GM18517 (cell line): ENCODE results near the gene NOTCH3.
A peak's percentile ranks its signal among the peaks of the same experiment; 100 is the strongest.

Source experiments
- ATAC-seq: cut with Tn5 transposase; IDR thresholded peaks from one replicate; pipeline ENCODE4 v1.9.1; 2021; ENCODE audit warnings: mild to moderate bottlenecking, moderate library complexity; ENCODE audit not compliant: unreplicated experiment

The NOTCH3 gene

DNA sequence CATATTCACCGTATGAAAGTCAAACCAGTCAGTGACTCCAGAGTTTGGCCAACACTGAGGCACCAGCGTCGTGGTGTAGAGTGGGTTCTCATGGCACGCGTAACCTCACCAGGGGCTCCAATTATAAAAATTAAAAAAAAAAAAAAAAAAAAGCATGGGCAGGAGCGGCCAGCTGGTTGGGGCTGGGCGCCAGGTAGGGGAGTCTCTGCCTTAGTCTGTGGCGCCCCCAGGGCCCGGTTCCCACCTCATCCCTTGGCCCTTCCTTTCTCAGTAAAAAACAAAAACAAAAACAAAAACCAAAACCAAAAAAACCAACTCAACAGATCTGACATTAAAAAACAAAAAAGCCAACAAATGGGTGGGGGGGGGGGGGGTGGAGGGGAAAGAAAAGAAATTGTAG is 36.1 kb upstream of the NOTCH3 start:
- ATAC-seq = no peak

DNA sequence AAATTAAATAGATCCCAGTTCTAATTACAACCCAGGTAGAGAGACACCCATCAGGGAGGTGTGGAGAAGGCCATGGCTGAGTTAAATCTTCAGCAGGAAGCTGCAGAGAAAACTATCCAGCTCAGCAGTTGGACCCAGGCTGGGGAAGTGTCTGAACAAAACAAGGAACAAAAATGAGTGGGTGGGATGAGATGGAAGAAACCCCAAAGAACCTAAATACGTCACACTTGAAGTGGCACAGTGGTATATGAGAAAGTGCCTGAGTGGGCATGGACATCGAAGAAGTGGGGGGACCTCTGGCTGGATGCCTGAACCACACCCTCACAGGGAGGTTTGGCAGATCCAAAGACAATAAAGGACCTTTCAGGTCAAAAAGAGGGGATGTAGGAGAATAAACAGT is 35.0 kb upstream of the NOTCH3 start:
- ATAC-seq = no peak

DNA sequence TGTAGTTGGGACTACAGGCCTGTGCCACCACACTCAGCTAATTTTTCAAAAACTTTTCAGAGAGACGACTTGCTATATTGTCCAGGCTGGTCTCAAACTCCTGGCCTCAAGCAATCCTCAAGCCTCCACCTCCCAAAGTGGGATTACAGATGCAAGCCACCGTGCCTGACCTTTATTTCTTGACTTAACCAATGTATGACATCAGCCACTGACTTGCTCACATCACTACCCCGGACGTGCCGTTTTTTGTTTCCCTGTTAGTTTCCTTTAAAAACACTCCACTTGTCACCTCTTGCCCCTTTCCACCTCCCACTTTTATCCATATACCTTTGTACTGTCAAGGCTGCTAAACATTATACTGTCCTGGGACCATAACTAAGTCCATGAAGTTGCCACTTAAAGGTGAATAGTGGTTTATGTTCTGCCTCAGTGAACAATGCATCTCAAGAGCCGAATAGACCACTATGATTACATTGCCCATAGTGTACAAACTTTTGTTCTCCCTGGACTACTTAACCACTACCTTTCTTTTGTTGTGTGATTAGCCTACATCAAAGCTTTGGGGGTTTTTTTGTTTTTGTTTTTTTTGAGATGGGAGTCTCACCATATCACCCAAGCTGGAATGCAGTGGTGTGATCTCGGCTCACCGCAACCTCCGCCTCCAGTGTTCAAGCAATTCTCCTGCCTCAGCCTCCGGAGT is 33.8 kb upstream of the NOTCH3 start:
- ATAC-seq = no peak

DNA sequence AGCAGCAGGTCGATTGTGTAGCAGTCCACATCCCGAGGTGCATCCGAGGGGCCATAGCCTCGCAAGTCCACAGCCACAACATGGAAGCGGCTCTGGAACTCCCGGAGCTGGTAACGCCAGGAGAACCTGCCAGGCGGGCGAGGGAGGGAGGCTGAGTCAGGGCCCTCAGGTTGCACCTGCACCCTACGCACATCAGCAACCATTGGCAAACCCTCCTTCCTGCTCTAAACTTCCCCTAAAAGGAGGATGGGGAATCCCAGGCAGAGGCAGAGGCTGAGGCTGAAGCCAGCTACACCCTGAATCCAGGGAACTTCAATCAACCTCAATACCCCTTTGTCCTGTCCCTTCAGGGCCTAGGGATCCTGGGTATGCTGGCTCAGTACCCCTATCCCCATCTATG is 30.5 kb upstream of the NOTCH3 start:
- ATAC-seq = no peak

DNA sequence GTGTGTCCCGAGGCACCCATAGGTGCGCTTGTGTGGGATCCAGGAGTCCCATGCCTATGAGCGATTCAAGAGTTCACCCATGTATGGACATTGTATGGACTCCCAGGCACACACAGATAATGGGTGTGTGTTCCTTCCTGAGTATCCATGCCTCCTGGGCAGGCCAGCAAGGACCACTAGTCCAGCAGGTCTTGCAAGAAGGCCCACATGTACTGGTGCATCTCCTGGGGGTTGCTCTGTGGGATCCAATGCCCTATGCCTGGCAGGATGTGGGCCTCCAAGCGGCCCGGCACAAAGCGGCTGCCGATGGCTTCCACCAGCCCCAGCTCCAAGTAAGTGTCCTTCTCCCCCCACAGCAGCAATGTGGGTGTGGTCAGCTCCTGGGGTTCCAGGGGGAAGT is 26.5 kb upstream of the NOTCH3 start:
- no peak for ATAC-seq

DNA sequence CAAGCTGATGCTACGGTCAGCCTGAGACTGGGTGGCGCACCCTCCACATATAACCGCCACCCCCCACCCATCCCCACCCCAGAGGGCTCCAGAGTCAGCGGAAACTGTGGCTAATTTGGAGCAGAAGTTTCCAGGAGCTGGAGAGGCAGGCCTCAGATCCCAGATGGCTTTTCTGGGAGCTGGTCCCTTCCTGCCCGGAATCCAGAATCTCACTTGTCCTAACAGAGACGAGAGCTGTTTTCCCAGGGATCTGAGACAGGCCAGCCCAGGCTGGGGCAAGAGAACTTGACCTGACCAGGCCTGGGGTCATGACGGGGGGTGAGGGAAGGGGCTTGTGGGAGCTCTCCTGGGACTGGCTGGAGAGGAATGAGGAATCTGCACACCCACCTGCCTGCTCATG is 25.0 kb upstream of the NOTCH3 start:
- no peak for ATAC-seq

DNA sequence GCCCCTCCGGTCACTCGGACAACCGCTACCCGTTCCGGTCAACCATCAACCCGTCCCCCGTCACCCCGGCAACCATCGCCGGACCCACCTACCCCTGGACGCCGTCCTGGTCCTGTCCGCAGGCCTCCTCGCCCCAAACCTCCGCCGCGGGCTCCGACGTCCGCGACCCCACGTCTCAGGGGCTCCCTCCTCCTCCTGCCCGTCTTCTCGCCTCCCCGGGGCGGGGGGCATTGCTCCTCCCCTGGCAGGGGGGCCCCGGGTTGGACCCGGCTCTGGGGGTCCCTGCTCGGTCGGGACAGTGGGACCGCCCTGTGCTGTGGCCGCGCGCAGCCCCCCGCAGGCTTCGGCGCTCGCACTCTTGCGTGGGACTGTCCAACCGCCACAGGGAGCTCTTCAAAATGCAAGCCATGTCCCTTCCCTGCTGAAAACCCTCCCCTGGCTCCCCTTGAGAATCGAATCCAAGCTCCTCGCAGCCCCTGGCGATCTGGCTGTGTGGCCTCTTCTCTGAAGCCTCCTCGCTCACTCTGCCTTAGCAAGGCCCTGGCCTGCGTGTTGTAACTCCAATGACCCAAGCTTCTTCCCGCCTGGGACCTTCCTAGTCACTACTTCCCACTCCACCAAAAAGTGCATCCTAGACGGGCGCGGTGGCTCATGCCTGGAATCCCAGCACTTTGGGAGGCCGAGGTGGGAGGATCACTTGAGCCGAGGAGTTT is 23.0 kb upstream of the NOTCH3 start:
- ATAC-seq = no peak

DNA sequence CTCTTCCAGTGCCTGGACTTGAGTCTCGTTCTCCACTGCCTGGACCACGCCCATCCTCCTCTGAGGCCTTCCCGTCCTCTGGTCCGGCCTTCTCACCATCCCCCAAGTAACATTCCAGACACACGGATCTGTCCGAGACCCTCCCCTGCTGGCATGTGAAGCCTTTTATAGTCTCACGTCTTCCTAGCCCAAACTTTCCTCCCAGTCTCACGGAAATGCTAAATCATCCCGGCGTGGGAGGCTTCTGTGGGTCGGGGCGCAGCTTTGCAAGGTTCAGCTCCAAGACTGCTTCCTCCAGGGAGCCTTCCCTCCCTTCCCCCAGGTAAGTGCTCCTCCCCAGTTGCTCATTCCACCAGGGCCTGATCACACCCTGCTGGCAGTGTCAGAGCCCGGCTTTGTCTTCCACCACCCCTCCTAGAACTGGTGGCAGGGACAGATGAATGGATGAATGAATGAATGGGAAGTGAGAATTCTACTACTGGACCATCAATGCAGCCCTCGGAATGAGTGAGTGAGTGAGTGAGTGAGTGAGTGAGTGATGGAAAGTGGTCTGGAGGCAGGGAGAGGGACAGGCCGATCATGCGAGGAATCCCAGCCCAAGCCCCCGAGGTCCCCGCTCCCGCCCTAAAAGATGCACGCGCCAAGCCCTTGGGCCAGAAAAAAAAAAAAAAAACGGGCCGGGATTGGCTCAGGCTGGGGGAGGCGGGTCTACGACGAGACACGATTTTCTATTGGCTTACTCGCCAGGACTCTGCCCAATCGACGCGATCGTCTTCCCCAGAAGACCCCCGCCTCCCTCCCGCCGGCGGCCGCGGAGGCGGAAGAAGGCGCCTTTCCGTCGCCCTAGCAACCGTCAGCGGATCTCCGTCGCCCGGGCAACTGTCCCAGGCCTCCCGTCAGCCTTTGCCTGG is 22.2 kb upstream of the NOTCH3 start:
- peak; percentile 55 for ATAC-seq

DNA sequence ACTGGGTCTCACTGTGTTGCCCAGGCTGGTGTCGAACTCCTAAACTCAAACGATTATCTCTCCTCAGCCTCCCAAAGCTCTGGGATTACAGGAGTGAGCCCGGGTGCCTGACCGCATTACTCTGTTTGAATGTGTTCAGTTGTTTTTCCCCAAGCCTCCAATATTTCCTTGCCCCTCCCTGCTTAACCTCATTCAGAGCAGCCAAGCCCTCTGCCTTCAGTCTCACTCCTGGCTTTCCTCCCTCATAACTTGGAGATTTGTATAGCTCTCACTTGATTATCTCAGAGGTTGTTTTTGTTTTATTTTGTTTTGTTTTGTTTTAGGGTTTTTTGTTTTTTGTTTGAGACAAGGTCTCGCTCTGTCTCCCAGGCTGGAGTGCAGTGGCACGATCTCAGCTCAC is 20.0 kb upstream of the NOTCH3 start:
- no peak for ATAC-seq

DNA sequence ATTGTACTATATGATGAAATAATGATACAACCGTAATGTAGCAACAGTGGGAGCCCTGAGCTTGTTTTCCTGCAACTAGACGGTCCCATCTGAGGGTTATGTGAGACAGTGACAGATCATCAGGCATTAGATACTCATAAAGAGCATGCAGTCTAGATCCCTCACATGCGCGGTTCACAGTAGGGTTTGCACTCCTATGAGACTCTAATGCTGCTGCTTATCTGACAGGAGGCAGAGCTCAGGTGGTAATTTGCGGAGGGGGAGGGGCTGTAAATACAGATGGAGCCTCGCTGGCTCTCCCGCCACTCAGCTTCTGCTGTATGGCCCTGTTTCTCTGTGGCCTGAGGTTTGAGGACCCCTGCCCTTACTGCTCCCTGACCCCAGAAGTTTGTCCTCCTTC is 17.7 kb upstream of the NOTCH3 start:
- no peak for ATAC-seq

DNA sequence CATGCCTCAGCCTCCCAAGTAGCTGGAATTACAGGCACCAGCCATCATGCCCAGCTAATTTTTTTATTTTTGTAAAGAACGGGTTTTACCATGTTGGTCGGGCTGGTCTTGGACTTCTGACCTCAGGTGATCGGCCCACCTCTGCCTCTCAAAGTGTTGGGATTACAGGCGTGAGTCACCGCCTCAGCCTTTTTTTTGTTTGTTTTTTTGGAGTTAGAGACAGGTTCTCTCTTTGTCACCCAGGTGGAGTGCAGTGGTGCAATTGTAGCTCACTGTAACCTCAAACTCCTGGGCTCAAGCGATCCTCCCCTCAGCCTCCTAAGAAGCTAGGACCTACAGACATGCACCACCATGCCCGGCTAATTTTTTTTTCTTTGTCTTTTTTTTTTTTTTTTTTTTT is 15.6 kb upstream of the NOTCH3 start:
- no peak for ATAC-seq

DNA sequence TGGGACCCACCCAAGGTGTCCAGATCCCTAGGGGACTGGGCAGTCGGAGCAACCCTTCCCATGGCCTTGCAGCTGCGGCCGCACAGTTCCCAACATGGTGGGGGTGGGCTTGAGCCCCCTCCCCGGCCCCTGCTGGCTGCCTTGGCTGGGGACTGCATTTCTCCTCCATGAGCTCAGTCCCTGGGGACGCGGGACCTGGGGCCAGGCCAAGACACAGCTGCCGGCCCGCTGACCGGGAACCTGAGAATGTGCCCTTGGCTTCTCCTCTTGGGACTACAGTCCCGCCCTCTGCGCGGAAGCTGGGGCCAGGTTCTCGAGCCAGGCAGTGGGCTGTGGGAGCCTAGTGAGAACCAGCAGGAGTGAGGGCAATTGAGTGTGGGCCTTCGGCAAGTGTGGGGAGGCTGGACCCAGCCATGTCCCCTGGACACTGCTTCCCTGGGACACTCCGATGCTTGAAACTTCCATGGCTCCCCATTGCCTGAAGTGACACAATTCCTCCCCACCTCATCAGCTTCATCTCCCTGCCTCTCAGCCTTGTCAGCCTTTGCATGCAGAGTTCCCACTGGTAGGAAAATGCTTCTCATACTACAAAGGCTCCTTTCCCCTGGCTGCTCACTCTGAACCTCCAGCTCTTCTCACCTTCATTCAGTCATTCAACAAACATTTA is 13.1 kb upstream of the NOTCH3 start:
- ATAC-seq = no peak

DNA sequence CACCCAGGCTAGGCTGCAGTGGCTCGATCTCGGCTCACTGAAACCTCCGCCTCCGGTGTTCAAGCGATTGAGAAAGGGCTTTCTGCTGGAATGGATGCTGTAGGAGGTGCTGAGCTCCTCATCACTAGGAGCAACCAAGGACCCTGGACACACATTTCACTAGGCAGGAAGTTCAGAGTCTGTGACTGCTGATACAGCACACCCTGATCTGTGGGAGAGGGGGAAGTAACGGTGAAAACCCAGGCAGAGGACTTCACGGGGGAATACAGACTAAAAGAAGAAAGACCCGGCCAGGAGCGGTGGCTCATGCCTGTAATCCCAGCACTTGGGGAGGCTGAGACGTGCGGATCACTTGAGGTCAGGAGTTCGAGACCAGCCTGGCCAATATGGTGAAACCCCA is 11.9 kb upstream of the NOTCH3 start:
- ATAC-seq = no peak

DNA sequence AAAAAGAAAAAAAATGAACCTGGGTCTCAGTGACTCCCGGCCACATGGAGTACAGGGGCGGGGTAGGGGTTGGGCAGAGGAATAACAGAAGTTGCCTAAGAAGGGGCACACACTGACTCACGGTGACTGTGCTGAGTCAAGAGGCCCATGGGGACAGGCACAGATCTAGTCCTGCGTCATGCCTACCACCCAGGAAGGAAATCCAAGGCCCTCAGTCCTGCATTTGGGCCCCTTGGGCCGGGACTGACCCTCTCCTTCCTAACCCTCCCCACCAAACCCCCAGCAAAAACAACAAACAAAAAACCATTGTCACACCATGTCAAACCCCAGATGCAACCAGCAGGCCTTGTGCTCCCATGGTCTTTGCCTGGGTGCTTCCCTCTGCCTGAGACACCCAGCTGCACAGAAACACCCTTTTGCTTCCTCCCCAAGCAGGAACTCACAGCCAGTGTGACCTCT is 9.6 kb upstream of the NOTCH3 start:
- no peak for ATAC-seq

DNA sequence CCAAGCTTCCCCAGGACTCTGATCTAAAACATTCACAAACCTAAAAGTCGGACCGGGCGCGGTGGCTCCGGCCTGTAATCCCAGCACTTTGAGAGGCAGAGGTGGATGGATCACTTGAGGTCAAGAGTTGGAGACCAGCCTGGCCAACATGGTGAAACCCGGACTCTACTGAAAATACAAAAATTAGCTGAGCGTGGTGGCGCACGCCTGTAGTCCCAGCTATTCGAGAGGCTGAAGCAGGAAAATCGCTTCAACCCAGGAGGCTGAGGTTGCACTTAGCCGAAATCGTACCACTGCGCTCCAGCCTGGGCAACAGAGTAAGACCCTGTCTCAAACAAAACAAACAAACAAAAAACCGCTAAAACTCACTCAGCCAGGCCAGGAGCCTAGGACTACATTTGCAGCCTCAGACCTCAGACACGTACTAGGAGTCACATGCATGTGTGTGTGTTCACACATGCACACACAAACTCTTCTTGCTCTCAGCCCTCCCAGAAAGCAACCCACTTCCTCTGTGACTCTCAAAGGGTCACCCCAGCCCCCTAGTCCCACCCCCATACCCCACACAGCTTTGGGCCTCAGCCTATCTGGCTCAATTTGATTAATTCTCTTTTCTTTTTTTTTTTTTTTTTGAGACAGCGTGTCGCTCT is 704 bp upstream of the NOTCH3 start:
- no peak for ATAC-seq

DNA sequence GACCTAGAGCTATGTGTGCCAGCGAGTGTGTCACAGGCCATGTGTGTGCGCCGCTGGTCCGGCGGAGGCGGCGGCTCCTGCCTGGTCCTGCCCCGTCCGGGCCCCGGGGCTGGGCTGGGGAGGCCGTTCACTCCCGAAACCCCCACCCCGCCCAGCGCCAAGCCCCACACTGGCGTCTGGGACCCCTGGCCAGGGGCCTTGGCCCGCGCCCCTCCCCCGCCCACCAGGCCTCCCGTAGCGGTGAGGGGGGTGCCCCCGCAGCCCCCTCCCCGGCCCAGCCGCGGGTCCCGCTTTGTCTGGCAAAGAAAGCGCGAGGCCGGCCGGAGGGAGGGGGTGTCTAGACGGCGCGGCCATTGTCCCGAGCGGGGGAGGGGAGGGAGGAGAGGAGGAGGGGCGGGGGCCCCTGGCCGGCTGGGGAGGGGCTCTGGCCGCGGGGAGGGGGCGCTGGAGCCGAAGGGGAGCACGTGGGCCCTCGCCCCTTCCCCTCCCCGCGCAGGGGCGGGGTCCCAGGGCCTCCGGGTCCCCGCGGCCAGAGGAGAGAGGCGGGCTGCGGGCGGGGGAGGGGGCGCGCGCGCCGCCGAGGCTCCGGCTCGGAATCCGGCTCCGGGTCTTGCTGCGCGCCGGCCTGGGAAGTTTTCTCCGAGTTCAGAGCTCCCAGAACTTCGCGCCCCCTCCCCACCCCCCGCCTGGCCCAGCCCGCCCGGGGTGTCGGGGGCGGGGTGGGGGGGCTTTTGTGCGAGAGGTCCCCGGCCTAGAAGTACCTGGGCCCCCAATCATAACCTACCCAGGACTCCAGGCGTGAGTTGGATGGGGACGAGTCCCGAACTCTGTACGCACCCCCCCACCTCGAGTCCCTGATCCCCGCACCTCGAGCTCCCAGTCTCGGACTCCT is 888 bp downstream of the NOTCH3 start:
- ATAC-seq = no peak

DNA sequence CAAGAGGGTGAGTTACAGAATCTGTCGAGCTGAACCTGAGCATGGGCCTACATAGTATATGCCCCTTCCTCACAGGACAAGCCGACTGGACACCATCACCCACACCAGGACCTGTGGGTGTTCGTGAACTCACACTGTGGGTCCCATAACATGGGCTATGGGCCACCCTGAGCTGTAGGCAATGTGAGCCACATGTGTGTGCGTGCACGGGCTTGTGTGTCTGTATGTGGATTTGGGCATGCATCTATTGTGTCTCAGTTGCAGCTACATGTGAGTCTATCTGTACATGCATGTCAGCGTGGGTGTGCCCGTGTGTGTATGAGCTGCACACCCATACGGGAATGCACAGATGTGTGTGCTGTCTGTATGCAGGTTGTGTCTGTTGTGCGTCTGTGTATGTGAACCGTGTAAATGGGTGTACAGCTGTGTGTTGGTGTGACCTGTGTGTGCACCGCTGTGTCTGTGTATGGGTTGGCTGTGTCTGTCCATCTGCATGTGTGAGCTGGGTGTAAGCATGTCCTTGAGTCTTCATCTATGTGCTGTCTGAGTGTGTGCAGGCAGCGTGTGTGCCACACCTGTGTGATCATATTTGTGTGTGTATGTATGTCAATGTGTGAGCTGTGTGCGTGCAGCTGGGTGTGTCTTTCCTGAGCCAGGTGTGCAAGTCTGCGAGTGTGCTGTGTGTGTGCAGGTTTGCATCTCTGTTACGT is 1.7 kb downstream of the NOTCH3 start:
- no peak for ATAC-seq

DNA sequence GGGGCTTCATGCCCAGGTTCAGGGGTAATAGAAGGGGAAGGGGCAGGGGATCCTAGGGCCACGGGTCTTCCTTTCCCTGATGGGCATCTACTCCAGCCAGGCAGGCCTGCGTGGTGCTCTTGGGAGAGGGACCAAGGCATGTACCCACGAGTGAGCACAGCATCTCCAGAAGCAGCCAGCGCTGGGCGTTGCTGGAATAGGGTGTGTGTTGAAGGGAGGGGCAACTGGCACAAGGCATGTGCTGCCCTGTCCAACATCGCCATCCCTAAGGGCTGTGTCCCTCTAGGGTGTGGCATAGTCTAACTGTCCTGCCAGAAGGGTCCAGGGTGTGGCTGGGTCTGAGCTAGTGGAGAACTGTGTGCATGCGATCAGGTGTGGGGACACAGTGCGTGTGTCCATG is 2.9 kb downstream of the NOTCH3 start:
- ATAC-seq = no peak
